Kidney epithelial cell (primary cell): ENCODE data around the gene ENPP6. TPM values are rescaled to one million over a fixed set of nuclear protein-coding genes. Genes with fewer than 3 reads are reported as not detected.

ENCODE experiments used
- DNase-seq: peaks from one replicate; pipeline ENCODE4 v3.0.0-alpha.2; 2010; ENCODE audit warnings: low read depth
- H3K27me3 ChIP-seq: 2 replicates; pipeline ENCODE4 v1.6.0; 2011; ENCODE audit warnings: low read length; ENCODE audit not compliant: control insufficient read depth, insufficient read depth
- H3K36me3 ChIP-seq: 2 replicates; pipeline ENCODE4 v1.5.1; 2011; ENCODE audit warnings: low read length; ENCODE audit not compliant: control insufficient read depth, insufficient read depth
- H3K4me3 ChIP-seq: 2 replicates; pipeline ENCODE4 v1.5.1; 2011; ENCODE audit warnings: low read depth, mild to moderate bottlenecking, control low read depth, low read length
- CTCF ChIP-seq: IDR thresholded peaks from 2 replicates; pipeline ENCODE4 v1.5.1; 2011; ENCODE audit warnings: mild to moderate bottlenecking, moderate library complexity, low read length, control low read depth, inconsistent platforms; ENCODE audit not compliant: insufficient read depth, poor library complexity, severe bottlenecking
- total RNA-seq: library from RNA; depleted of rRNA; stranded (reverse); fragments of >200 nt; gene quantifications from 2 replicates; pipeline ENCODE4 v1.2.3, GENCODE V29; 2015

The ENPP6 gene
- total RNA-seq, 1 donor from 2014 or later = 0.04 TPM

DNA sequence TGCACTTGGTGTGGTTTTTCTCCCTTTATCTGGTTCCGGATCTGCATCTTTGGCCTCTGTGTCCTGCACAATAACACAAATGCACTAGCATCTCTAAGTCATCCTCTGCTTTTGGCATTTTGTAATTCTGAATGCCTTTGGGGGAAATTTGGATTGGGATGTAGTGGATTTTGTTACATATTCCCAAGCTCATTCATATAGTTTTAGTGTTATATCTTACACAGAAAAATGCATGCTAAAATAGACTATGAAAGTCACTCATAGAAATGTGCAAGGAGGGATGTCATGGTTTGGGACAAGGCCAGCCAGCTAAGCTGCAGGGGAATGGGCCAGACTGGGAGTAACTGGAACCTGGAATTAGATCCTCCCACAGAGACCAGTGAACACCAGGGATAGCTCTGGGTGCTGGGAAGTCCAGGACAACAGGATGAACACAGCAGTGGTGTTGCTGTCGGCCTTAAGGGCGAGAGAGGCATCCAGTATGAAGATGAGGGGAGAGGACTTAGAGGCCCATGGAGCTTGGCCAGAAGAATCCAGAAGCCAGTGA, 20.1 kb downstream of the ENPP6 start:
- no peaks in the 10 kb centered on the region for H3K36me3 ChIP-seq
- no peaks in the 10 kb centered on the region for H3K27me3 ChIP-seq
- TF ChIP-seq CTCF = no peak
- no peak overlapping the region for H3K4me3 ChIP-seq
- DNase-seq = no peak

DNA sequence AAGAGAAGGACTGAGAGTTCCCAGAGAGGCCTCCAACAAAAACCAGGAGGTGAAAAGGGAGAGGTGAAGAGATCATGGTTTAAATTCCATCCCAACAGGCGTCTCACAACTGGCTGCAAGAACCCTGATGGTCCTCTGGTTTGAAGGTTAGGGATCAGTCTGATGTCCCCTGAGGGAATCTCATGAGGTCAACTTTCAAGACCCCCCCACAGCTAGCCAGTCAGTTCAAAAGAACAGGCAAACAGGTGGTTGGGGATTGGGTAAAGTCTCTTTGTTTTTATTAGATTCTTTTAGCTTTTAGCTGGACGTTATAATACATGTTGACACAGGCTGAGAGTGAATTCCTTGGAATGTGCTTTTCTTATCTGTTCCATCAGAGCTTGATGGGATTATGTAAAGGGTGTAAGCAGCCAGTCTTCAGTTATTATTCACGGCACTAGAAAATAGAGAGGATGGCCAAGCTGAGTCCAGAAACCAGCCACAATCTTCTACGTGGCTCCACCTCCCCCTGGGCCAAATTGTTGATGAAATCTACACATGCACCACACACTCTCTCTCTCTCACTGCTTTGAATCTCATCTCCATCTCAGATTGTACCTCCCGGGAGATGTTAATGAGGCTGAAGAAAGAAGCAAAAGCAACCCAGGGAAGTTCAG, 20.8 kb downstream of the ENPP6 start:
- no peak overlapping the region for H3K4me3 ChIP-seq
- H3K36me3 ChIP-seq = no peaks in the 10 kb centered on the region
- no peak for TF ChIP-seq CTCF
- no peaks in the 10 kb centered on the region for H3K27me3 ChIP-seq
- no peak for DNase-seq

GRCh38 chr4:184193556-184194525, 23.8 kb downstream of the ENPP6 start:
- no peak overlapping the region for H3K4me3 ChIP-seq
- DNase-seq = no peak
- no peaks in the 10 kb centered on the region for H3K27me3 ChIP-seq
- no peaks in the 10 kb centered on the region for H3K36me3 ChIP-seq
- no peak for TF ChIP-seq CTCF

DNA sequence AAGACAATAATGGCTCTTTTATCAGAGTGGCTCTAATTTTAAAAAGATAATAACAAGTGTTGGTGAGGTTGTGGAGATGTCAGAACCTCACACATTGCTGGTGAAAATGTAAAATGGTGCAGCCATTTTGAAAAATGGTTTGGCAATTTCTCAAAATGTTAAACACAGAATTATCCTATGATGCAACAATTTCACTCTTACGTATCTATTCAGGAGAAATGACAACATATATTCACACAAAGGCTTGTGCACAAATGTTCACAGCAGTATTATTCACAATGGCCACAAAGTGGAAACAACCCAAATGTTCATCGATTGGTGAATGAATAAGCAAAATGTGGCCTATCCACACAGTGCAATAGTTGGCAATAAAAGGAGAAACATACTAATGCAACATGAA, 24.7 kb downstream of the ENPP6 start:
- Histone ChIP-seq H3K27me3 (no peaks in the 10 kb centered on the region), H3K36me3 (no peaks in the 10 kb centered on the region), H3K4me3 (no peak overlapping the region)
- TF ChIP-seq CTCF = no peak
- DNase-seq = no peak

- TF ChIP-seq CTCF = no peak
- H3K4me3 ChIP-seq = no peak overlapping the region
- H3K36me3 ChIP-seq = no peaks in the 10 kb centered on the region
- H3K27me3 ChIP-seq = no peaks in the 10 kb centered on the region
- no peak for DNase-seq
Observed at GRCh38 chr4:184191267-184191666, 26.4 kb downstream of the ENPP6 start.
